Mononuclear cell (primary cell): Measurements from ENCODE around the gene FAAP20. TPM values are rescaled to one million over a fixed set of nuclear protein-coding genes. Genes with fewer than 3 reads are reported as not detected.

ENCODE experiments used
- H3K27me3 ChIP-seq: 2 replicates; pipeline ENCODE4 v1.6.0; 2011; ENCODE audit warnings: low read length, control low read depth; ENCODE audit not compliant: insufficient read depth
- H3K4me1 ChIP-seq: 2 replicates; pipeline ENCODE4 v1.5.1; 2011; ENCODE audit warnings: mild to moderate bottlenecking, low read length, control low read depth; ENCODE audit not compliant: insufficient read depth
- H3K4me3 ChIP-seq: 2 replicates; pipeline ENCODE4 v1.5.1; 2011; ENCODE audit warnings: mild to moderate bottlenecking, low read length, moderate library complexity
- H3K9me3 ChIP-seq: 2 replicates; pipeline ENCODE4 v1.5.1; 2011; ENCODE audit warnings: low read depth, mild to moderate bottlenecking, control low read depth, low read length
- total RNA-seq: library from RNA; depleted of rRNA; stranded (reverse); fragments of >200 nt; gene quantifications from one replicate; pipeline ENCODE4 v1.2.3, GENCODE V29; 2012

The FAAP20 gene
- total RNA-seq, 1 donor: 11.0 TPM

- peak overlapping the region; percentile 23 for H3K4me3 ChIP-seq
- H3K27me3 ChIP-seq: no peaks in the 10 kb centered on the region
- H3K9me3 ChIP-seq: no peaks in the 10 kb centered on the region
- H3K4me1 ChIP-seq: peaks cover 96% of the 10 kb centered on the region
These were observed 38.9 kb upstream of the FAAP20 start for GRCh38 chr1:2233468-2233867.

GRCh38 chr1:2232916-2233438 lies 38.4 kb upstream of the FAAP20 start:
- Histone ChIP-seq H3K4me3 (peak overlapping the region; percentile 57), H3K4me1 (peaks cover 91% of the 10 kb centered on the region), H3K27me3 (no peaks in the 10 kb centered on the region), H3K9me3 (no peaks in the 10 kb centered on the region)

- peaks cover 85% of the 10 kb centered on the region for H3K4me1 ChIP-seq
- no peaks in the 10 kb centered on the region for H3K9me3 ChIP-seq
- H3K4me3 ChIP-seq: peak overlapping the region; percentile 57
- H3K27me3 ChIP-seq: no peaks in the 10 kb centered on the region
These were observed 37.8 kb upstream of the FAAP20 start for GRCh38 chr1:2232255-2232915.

GRCh38 chr1:2231532-2232254 lies 37.1 kb upstream of the FAAP20 start:
- H3K4me1 ChIP-seq: peaks cover 81% of the 10 kb centered on the region
- peak overlapping the region; percentile 57 for H3K4me3 ChIP-seq
- H3K27me3 ChIP-seq: no peaks in the 10 kb centered on the region
- no peaks in the 10 kb centered on the region for H3K9me3 ChIP-seq

- peak overlapping the region; percentile 57 for H3K4me3 ChIP-seq
- no peaks in the 10 kb centered on the region for H3K27me3 ChIP-seq
- H3K9me3 ChIP-seq: no peaks in the 10 kb centered on the region
- peaks cover 78% of the 10 kb centered on the region for H3K4me1 ChIP-seq
These were observed 36.4 kb upstream of the FAAP20 start for GRCh38 chr1:2230781-2231531.

GRCh38 chr1:2229911-2230731 lies 35.5 kb upstream of the FAAP20 start:
- Histone ChIP-seq H3K4me1 (peaks cover 70% of the 10 kb centered on the region), H3K9me3 (no peaks in the 10 kb centered on the region), H3K27me3 (no peaks in the 10 kb centered on the region), H3K4me3 (peak overlapping the region; percentile 57)

GRCh38 chr1:2229037-2229864 lies 34.7 kb upstream of the FAAP20 start:
- H3K4me1 ChIP-seq: peaks cover 67% of the 10 kb centered on the region
- peak overlapping the region; percentile 57 for H3K4me3 ChIP-seq
- no peaks in the 10 kb centered on the region for H3K9me3 ChIP-seq
- no peaks in the 10 kb centered on the region for H3K27me3 ChIP-seq

GRCh38 chr1:2228694-2229036 lies 34.1 kb upstream of the FAAP20 start:
- H3K4me1 ChIP-seq: peaks cover 67% of the 10 kb centered on the region
- H3K9me3 ChIP-seq: no peaks in the 10 kb centered on the region
- H3K4me3 ChIP-seq: peak overlapping the region; percentile 57
- no peaks in the 10 kb centered on the region for H3K27me3 ChIP-seq

- Histone ChIP-seq H3K9me3 (no peaks in the 10 kb centered on the region), H3K27me3 (no peaks in the 10 kb centered on the region), H3K4me3 (peak within 1 kb of the TSS; percentile 57), H3K4me1 (peaks cover 62% of the 10 kb centered on the region)
These were observed 33.6 kb upstream of the FAAP20 start, which contains the start of gene SKI for GRCh38 chr1:2228157-2228594. Gene SKI (plus strand): TSS chr1:2228319. CDS start chr1:2228767, 448 bp downstream.

- Histone ChIP-seq H3K4me1 (peaks cover 56% of the 10 kb centered on the region), H3K27me3 (no peaks in the 10 kb centered on the region), H3K9me3 (no peaks in the 10 kb centered on the region), H3K4me3 (peak overlapping the region; percentile 39)
These were observed 33.0 kb upstream of the FAAP20 start for GRCh38 chr1:2227346-2228156.

GRCh38 chr1:2226525-2227345 lies 32.2 kb upstream of the FAAP20 start:
- peak overlapping the region; percentile 39 for H3K4me3 ChIP-seq
- no peaks in the 10 kb centered on the region for H3K27me3 ChIP-seq
- no peaks in the 10 kb centered on the region for H3K9me3 ChIP-seq
- H3K4me1 ChIP-seq: peaks cover 47% of the 10 kb centered on the region

GRCh38 chr1:2224631-2225428 lies 30.3 kb upstream of the FAAP20 start:
- Histone ChIP-seq H3K27me3 (no peaks in the 10 kb centered on the region), H3K4me3 (no peak overlapping the region), H3K4me1 (peaks cover 28% of the 10 kb centered on the region), H3K9me3 (no peaks in the 10 kb centered on the region)
